AG08395 (cell line): ENCODE measurements around the gene TRIL.

Experiments
- DNase-seq: peaks from one replicate; pipeline ENCODE4 v3.0.0; 2012; ENCODE audit warnings: mixed read lengths, low spot score

Gene TRIL

DNA sequence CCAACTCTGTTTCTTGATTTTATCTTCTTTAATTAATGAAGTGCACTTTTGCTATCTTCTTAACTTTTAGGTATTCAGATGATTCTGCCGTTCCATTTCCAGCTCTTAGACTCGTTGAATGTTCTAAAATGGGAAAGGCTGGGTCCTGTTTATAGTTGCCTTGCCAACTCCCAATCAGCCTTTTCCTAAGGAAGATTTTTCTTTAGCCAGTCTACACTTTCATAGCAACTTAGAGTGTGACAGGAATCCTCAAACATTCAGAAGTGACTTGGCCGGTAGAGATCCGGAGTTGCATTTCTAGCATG lies 23.0 kb upstream of the TRIL start:
- DNase-seq = no peak

DNA sequence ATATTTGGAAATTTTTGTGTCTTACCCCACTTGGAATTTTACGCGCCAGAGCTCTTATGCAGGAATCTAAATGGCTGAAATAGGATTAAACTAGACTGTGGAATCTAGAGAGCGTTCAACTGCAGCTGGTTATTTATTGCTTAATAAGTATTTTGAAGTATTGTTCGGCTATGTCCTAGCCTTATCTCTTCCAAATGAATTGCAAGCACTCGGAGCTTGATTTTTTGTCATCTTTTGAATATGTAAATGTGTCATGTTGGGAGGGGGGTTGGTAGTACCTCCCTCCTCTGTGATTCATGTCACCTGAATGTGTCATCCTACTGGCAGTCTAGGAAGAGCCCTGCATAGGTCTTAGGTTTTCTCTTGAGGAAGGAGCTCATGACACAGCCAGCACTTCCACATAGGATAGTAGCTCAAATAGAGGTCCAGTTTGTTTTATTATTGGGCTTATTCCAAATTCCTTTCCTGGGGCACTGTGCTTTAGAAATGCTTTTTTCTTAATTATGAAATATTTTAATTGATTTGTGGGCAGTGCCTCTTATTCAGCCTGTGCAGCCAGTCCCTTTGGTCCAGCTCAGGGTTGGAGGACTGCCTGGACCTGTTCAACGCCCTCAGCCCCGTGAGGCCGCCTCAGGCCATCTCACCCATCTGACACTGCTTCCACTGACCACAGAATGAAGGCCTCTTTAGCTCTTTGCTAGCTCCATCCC lies 22.5 kb upstream of the TRIL start:
- DNase-seq = no peak

DNA sequence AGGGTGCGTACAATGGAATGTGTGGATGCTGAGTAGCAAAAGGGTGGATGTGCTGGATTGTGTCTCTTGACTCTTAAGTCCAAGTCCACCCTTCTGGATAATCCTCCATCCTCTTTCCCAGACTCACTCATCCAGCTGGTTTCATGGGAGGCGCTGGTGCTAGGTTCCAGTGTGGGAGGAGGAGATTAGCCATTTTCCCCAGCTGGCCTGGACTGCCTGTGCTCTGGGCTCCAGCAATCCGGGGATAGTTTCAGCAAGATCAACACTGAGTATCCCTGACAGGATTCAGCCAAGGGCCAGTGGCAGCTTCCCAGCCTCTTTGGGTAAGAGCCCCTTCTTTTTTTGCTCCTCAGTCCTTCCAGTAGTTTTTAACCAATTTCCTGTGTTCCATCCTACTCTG lies 21.6 kb upstream of the TRIL start:
- DNase-seq = no peak

DNA sequence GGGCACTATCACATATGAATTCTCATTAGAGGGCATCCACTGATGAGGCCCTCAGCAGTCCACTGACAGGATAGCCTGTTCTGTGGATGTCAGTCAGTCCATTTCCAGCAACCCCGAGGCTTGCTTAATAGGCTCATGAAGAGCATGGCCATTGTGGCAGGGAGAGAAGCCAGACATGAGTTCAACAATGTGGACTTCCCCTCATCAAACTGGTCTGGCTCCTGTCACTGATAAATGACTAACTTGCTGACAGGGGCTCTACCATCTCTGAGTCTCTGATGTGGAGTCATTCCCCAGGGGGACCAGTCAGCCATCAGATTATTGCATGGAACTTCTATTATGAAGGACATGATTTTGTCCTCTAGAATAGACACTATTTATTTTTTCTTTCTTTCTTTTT lies 19.8 kb upstream of the TRIL start:
- no peak for DNase-seq

DNA sequence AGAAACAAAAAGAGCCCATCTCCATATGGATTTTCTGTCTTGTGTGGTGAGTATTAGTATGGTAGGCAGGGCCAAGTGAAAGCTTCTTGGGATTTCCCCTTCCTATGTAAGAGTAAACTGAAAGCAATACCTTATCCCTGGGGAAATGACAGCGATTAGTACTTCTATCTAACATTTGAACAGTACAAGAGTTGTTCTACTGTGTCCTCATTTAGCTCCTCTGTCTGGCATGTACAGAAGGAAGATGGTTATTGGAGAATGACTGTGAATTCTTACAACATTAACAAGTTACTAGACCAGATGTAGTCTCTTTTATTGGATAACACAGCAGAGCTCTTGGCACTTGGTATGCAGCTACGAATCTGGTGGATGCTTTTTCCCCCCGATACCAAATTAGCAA lies 17.9 kb upstream of the TRIL start:
- DNase-seq = no peak

DNA sequence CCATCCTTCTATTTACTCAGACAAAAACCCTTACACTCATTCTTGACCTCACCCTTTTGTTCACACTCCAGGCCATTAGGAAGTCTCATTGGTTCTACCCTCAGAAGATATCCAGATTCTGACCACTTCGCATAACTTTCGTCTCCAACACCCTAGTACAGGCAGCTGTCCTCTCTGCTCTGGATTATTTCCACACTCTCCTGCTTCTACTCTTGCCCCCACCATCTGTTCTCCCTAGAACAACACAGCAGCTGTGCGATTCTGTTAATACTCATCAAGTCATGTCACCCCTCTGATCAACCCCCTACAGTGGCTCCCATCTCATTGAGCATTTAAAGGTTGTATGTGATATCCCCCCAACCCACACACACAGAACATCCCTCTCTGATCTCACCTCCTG lies 15.5 kb upstream of the TRIL start:
- DNase-seq = no peak

DNA sequence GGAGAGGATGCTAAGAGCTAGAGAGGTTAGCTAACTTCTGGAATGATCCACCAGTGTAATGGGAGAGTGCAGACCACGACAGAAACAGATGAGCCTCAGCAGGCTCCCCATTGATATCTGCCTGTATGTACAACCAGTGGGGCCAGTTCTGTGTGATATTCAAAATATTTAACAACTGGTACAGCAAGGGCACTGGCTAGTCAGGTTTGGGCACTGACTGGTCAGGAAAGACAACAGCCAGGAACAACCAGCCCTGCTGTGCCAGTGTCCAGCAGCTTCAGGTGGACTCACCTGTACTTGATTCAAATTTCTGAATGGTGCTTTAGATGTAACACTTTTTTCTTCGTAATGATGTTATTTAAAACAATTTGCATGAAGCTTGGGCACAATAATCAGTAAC lies 5.9 kb upstream of the TRIL start:
- no peak for DNase-seq

DNA sequence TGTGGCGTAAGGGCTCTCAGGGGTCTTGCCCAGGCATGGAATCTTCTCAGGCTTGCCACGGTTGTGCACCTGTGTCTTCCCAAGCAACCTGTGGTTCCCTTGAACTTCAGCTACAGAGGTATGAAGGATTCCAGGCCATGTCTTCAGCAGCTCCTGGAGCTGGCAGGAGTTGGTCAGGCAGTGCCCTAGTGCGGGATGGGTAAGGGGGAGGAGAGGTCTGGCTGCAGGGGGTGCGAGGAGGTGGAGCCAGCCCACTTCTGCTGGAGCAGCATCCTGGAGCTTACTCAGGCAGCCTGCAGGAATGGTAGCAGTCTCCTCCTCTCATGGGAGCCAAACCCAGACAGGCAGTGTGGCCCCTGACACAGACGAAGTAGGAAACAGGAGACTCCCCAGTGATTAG lies 3.8 kb upstream of the TRIL start:
- DNase-seq = no peak

DNA sequence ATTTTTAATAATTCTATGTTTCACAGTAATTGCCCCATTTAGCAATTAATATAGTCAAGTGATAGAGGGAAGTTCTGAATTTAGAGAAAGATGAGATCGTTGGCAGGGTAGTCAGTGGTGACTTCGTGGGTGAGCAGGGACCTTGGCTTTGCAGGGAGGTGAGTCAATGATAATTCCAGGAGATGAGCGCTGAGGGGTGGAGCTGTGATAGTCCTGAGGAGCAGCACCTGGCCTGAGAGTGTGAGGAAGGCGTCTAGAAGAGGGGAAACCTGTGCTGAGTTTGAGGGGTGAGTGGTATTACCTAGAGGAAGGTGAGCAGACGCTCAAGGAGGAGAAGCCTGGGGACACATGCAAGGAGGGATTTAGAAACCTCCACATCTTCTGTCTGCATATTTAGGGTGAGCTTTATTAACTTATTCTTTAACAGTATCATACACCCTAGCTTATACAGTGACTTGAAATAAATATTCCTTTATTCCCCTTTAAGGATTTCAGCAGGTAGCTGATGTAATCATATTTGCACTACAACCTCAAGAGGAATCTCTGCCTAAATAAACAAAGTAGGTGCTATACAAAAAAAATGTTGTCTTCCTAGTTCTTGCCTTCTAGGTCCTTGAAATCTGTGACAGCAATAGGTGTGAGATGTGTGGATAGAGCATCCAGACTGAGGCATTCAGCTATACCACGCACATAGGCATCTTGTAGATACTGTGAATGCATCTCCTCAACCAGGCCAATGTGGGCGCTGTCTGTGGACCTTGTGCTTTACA lies 2.1 kb upstream of the TRIL start:
- DNase-seq = no peak

DNA sequence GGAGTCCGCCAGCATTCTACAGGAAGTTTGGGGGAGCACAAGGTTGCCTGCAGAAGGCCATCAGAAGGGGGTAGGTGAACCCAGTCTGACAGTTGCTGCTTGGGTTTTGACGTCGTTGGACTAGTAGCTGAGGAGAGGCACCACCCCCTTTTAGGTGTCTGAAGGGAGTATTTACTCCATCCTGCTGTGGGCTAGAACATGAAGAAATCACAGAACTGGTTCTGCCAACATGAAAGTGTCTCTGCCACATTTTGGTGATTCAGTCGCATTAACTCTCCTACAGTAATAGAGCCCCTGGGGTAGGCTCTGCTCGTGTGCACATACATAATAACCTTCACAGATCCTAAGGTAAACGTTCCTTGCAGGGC lies 834 bp upstream of the TRIL start:
- DNase-seq = no peak

DNA sequence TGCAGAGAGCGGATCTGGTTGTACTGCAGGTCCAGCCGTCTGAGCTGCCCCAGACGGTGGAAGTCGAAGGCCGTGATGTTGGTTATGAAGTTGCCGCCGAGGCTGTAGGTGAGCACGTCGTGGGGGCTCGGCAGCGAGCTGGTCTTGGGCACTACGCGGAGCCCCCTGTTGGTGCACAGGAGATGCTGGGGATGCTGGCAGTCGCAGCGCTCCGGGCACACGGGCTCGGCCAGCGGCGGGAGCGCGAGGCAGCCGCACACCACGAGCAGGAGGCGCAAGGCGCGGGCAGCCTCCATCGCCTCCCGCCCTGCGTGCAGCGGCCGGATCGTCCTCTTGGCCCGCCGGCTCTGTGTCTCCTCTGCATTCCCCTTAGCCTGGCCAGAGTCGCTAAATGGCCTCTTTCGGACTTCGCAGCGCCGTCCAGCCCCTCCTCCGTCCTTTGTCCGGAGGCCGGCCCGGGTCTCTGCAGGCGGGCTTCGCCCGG lies 337 bp downstream of the TRIL start:
- DNase-seq = no peak

DNA sequence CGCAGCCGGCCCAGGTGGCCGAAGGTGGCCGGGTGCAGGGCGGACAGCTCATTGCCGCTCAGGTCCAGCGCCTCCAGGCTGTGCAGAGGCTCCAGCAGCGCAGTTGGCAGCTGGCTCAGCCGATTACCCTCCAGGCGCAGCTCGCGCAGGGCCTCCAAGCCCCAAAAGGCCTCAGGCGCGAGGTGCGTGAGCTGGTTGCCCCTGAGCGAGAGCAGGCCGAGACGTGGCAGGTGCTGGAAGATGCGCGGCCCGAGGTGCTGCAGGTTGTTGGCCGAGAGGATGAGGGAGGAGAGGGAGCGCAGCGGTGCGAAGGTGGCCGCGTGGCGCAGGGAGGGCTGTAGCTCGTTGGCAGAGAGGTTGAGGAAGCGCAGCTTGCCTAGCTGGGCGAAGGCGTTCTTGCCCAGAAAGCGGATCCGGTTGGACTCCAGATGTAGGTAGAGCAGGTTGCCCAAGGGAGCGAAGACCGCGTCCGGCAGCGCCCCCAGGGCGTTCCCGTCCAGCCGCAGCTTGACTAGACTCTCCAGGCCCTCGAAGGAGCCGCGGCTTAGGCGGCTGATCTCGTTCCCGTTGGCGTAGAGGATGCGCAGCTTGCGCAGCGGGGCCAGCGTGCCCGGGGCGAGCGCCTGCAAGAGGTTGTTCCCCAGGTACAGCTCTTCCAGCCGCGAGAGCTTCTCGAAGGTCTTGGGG lies 923 bp downstream of the TRIL start:
- DNase-seq = no peak

DNA sequence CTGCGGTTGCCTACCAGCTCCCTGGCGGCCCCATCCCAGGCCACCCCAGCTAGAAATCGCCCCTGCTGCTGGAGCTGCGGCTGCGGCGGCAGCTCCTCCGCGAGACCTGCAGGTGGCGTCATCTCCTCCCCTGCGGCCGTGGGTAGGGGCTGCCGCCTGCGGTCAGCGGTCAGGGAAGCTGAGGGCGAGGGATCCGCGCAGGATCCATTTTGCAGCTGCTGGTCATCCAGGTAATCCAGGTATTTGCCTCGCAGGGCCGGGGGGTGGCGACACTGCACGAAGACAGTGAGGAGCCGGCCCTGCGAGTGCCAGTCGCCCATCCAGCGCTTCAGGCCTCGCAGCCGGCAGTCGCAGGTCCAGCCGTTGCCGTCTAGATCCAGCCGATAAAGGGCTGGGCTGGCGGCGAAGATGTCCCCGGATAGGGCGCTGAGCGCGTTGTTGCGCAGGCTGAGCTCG lies 1.5 kb downstream of the TRIL start:
- no peak for DNase-seq

DNA sequence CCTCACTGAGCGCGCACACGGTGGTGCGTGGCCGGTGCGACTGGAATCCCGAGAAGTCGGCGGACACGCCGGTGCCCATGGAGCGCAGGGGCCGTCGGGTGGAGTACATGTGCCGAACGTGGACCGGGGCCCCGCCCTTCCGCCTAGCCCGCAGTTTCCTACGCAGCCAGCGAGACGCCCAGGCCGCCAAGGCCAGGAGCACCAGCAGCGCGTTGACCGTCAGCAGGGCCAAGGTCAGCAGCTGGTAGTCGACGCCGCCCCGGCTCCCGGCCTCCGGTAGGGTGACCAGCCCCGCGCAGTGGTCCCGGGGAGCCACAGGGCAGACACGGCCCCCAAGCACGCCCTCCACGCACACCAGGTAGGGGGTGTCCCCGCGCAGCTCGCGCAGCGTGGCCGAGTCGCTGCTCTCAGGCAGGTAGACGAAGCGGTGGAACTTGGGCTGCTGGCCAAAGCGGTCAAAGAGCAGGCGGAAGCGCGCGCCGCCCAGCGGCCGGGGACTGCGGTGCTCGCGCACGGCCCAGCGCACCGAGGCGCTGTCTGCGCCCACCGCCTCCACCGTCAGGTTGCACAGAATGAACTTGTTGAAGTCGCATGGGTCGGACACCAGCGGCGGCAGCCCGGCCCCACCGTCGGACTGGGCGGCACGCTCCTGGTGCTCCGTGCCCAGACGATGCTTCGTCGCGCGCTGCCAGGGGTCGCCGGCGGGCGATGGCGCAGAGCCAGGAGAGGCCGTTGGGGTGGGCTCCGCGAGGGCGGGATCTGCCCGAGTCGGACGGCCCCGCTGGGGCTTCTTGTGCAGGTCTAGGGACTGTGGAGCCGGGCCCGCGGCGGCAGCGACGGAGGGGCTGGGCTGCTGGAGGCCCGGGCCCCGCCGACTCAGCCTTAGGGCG lies 2.2 kb downstream of the TRIL start:
- DNase-seq = no peak

DNA sequence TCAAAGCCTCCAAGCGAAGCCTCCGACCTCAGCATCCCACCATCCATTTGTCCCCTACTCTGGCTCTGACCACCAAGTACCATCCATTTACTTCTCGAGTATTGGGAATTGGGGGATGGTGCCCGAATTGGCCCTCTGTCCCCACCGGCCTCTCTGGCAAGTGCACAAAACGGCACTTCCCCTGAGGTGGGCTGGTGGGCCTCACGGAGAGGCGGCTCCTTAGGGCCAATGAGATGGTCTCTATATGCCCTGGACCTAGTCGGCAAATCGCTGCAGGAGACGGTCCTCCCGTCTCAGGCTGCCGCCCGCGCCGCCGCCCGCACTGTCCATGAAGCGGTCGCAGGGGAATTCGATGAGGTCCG lies 2.8 kb downstream of the TRIL start:
- no peak for DNase-seq

DNA sequence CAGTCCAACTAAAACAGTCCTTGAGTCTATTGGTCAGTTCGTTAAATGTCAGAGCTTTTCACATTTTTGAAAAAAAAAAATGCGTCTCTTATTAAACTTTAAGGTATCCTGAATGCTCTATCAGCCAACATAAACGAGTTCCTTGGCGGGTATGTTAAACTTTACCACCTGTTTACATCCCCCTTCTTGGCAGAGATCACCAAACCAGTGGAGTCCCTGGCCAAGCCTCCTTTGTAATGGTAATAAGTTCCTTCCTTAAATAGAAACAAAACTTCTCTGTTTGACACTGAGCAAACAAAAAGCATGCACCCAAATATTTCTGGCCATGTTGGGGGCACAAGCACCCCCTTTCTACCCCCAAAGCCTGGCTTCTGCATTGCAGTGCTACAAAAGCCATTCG lies 3.2 kb downstream of the TRIL start:
- no peak for DNase-seq

DNA sequence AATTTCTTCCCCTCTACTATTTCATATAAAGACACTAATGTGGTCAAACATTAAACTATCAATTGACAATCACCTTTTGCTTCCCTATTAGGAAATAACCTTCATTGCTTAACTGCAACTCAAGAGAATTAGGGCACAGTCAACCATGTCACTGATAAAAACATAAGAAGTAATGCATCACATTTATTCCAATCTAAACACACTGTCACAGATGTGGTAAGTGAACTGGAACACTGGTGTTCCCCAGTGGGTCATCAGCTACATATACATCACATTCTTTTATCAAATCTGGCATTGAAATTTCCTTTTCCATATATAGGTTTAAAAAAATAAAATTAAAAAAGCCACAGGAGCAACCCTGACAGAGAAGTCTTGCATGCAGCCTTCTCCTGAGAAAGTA lies 3.7 kb downstream of the TRIL start:
- DNase-seq = no peak

DNA sequence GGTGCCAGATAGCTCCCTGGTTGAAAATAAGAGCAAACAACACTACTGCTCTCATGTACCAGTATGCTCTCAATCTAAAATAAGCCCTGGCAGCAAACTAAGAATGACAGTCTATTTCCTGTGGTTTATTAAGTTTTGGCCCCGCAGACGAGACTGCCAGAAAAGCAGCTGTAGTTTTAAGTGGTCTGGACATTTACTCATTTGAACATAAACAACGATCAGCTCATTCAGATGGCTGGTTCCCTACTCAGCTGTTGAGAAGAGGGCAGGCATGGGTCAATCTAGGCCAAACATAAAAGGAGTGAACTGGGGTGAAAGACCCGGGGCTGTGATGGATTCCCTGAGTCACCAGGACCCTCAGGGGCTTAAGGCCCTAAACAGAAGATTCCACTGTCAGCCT lies 4.5 kb downstream of the TRIL start:
- DNase-seq = no peak

DNA sequence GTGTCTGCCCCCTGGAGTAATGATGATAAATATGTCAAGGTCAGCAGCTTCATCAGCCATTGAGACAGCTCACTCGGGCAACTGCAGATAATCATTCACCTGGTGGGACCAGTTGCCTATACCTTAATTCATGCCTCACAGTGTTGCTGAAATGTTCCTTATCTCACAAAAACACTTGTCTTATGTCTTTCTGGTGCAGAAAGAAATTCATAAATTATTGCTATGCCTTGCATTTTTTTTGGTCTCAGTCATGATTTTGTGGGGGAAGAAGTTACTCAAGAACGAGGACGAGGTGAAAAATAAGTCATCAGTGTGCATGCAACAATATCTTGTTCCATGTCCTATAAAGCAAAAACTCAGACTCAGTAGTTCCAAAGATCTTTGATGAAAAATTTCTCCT lies 16.0 kb downstream of the TRIL start:
- DNase-seq = no peak

DNA sequence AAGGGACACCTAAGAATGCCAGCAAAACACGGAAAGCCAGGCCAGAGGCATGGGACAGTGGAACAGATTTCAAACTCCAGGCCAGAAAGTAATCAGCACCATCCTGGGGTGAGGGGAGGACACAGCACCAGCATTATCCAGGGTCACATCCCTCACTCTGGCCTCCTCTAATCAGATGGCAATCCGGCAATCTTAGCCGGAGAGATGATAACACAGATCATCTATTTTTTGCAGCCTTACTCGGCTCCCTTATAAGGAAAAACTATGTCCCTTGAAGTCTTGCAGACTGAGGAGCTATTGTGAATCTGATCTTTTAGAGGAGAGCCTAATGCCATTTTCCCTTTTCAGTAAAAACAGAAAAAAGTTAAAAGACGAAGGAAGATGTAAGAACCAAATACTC lies 16.5 kb downstream of the TRIL start:
- no peak for DNase-seq

DNA sequence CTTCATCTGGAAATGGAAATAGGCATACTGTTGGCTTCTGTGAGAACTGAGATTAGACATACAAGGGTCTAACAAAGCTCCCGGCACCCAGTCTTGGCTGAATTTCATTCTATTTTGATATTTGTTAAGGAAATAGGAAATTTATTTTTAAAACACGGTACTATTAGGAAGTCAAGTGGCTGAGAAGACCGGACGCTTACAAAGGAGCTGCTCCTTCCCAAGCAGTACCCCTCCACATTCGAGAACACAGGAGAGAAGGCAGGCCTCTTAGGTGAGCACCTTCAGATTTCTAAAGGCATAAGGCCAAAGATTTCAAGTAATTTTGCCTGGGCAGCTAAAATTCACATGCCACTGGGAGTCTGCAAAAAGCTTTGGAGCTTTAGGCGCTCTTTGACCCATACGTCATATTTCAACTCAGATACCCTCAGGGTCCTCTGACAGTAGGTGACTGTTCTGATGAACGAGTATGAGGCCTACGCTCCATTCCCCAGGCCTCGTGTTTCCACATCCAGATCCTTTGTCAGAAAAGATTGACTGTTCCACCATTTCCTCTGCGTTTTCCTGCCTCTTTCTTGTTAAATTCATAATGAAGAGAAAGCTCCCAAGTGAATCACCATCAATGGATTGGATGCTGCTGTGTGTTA lies 17.3 kb downstream of the TRIL start:
- DNase-seq = no peak
